WI38 (cell line): Measurements from ENCODE around the gene PPFIBP1.

Experiments used
- H3K4me3 ChIP-seq: 2 replicates; pipeline ENCODE4 v1.5.1; 2011; ENCODE audit warnings: low read depth, mild to moderate bottlenecking, control low read depth, low read length
- TF ChIP-seq, protein P1 (sequence below): IDR thresholded peaks from 2 replicates; pipeline ENCODE4 v1.5.1; 2012; ENCODE audit warnings: low read depth, mild to moderate bottlenecking, control low read depth, low read length

The PPFIBP1 gene

DNA sequence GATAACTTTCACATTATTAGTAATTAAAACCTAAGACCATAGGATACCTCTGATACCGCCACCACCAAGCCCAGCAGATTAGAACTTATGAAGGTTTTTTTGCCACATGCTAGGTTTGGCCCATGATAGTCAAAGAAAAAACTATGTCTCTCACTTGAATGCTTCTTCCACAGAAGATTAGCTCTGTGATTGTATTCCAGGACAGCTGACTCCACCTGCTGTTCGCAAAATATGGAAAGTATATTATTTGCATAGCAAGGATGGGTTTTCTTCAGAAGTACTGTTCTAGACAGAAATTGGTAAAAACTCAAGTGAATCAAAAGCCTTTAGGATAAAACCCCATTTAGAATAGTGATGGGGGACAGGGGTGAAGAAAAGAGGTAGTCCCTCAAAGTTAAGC lies 42.2 kb downstream of the PPFIBP1 start:
- no peak overlapping the region for H3K4me3 ChIP-seq
- TF ChIP-seq, protein P1, sequence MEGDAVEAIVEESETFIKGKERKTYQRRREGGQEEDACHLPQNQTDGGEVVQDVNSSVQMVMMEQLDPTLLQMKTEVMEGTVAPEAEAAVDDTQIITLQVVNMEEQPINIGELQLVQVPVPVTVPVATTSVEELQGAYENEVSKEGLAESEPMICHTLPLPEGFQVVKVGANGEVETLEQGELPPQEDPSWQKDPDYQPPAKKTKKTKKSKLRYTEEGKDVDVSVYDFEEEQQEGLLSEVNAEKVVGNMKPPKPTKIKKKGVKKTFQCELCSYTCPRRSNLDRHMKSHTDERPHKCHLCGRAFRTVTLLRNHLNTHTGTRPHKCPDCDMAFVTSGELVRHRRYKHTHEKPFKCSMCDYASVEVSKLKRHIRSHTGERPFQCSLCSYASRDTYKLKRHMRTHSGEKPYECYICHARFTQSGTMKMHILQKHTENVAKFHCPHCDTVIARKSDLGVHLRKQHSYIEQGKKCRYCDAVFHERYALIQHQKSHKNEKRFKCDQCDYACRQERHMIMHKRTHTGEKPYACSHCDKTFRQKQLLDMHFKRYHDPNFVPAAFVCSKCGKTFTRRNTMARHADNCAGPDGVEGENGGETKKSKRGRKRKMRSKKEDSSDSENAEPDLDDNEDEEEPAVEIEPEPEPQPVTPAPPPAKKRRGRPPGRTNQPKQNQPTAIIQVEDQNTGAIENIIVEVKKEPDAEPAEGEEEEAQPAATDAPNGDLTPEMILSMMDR, result no peak

DNA sequence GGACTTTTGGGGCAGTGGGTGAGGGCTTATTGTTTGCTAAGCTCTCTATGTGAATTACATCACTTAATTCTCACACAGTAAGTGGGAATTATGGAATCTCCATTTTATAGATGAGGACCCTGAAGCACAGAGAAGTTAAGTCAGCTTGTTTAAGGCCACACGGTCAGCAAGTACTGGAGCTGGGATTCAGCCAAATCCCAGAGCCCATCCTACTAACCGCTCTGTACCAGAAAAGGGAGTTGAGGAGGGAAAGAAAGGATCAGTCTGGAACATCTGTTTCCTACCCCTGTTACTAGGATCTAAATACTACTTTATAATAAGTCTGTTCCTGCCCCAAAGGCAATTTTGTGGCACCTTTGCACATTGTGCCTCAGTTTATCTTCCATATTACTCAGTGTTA lies 42.6 kb downstream of the PPFIBP1 start:
- TF ChIP-seq, protein P1, result no peak
- no peak overlapping the region for H3K4me3 ChIP-seq

DNA sequence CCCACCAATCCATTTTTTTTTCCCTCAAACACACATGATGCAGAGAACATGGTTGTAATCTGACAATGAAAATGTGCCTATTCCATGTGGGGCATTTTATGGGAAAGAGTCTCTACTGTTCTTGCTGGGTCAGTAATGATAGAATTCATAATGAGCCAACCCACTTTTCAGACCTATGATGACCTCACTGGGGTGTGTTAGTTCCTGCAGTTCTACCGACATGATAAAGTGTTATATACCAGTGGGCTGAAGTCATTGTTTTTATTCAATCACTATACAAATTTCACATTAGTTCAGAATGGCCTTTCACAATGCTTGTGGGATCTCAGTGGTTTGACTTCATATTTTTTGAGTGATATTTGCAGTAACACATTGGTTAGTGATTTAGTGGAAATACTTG lies 47.5 kb downstream of the PPFIBP1 start:
- TF ChIP-seq, protein P1, result no peak
- H3K4me3 ChIP-seq, result no peak overlapping the region

DNA sequence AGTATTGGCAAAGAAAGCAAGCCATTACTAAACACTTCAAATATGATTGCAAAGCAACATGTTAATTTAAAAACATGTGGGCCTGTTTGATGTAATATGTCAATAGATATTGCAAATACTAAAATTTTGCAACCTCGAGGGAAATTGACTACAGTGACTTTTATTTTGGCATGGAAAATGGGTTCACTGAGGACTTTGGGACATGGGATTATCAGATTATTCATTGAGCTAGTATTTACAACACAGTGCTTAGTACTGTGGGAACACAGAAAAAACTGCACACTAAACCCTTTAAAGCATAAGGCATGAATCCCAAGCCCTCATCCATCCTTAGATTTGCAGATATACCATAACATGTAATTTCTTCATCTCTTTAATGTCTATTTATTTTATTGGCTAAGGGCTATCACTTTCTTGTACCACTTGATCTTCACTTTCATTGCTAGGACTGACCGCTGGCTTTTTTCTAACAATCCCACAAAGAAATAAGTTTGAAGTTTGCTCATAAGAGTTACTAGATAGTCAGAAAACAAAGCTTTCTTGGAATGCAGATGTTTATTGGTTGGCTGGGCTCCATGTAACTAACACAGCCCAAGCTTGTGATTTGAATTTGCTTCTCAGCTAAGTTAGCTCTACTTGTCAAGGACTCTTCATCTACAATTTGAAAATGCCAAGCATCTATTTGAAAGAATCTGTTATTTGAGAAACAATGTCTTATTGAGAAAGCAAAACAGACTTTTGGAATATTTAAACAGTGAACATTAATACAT lies 48.7 kb downstream of the PPFIBP1 start:
- H3K4me3 ChIP-seq, result no peak overlapping the region
- TF ChIP-seq, protein P1, result no peak

DNA sequence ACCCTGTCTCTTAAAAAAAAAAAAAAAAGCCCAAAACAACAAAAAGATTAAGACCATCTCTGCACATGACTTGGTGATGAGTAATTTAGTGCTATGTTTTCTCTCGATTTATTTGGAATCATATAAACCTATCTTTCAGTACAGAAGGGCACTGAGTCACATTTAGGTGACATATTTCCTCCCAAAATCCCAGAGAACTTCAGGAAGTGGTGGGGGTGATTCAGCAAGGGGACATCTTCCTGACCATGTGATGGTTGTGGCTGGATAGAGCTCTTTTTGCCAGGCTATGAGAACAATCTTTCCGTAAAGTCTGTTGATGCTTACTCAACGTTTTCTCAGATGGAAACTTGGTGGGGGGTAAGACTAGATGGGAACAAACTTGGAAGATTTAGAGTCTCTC lies 50.0 kb downstream of the PPFIBP1 start:
- TF ChIP-seq, protein P1, result no peak
- no peak overlapping the region for H3K4me3 ChIP-seq

DNA sequence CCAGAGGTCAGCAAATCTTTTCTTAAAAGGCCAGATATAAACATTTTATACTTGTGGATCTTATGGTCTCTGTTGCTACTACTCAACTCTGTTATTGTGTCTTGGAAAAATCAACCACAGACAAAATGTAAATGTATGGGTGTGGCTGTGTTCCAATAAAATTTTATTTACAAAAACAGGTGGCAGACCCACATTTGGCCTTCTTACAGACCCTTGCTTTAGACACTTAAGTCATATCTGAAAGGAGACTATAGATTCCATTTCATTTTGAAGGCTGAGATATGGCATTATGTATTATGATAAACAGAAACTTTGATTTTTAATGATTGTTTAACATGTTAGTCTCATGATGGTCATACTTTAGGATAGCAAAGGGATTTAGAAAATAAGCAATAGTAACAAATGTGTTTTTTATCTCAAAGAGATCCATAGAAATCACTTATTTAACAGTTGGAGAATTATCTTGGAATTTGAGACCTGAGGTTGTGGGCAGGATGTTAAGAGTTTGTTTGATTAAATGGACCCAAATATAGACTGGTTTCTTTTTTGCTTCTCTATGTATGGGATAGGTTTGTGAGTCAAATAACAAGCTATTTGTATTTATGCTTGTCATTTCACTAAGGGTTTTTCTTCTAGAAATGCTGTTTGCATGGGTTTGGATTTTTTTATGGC lies 51.2 kb downstream of the PPFIBP1 start:
- TF ChIP-seq, protein P1, result no peak
- H3K4me3 ChIP-seq, result peak overlapping the region; percentile 8; the same call in 1 of the 2 replicates

DNA sequence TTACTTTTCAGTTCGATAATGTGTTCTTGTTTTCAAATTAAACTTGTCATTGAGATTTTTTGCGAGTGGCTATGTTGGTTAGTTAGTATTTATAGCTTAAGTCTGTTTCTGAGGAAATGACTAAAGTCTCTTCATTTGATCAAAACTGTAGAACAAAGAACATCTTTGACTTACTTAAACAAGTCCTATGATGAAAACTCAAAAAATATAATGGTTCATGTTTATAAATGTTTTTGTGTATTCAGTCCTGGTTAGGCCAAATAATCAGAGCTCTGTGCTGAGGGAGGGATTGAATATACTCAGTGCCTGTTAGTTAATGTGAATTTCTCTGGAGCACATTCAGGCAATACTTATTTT lies 51.7 kb downstream of the PPFIBP1 start:
- peak overlapping the region; percentile 8; the same call in 1 of the 2 replicates for H3K4me3 ChIP-seq
- TF ChIP-seq, protein P1, result no peak
